Activated CD4-positive, alpha-beta memory T cell treated with anti-CD3 and anti-CD28 coated beads, Interleukin-2, amount 10 ng/mL, durations not matched to agents 7 days and 5 days (primary cell): ENCODE results near the gene TRIM42. TPM values are rescaled to one million over a fixed set of nuclear protein-coding genes. Genes with fewer than 3 reads are reported as not detected.

Source experiments
- CTCF ChIA-PET: fragments of 350-600 bp; sonication (Branson Sonifier 250); formaldehyde crosslinking; loops from one replicate; lab custom pipeline; 2021; ENCODE audit warnings: antibody characterized with exemption, inconsistent platforms; lab: Charles Lee
- POLR2A ChIA-PET: fragments of 350-600 bp; sonication (Branson Sonifier 250); formaldehyde crosslinking; loops from one replicate; lab custom pipeline; 2021; ENCODE audit warnings: antibody characterized with exemption; lab: Charles Lee
- DNase-seq: peaks from one replicate; pipeline ENCODE4 v3.0.0-alpha.2; 2020
- H3K27ac Mint-ChIP-seq: one replicate; pipeline ENCODE4 v1.8.0; 2021; ENCODE audit warnings: mild to moderate bottlenecking, mixed read lengths
- H3K27me3 Mint-ChIP-seq: one replicate; pipeline ENCODE4 v1.8.0; 2021; ENCODE audit warnings: mixed read lengths
- H3K36me3 Mint-ChIP-seq: one replicate; pipeline ENCODE4 v1.8.0; 2021; ENCODE audit warnings: low read depth, mixed read lengths
- H3K4me1 Mint-ChIP-seq: one replicate; pipeline ENCODE4 v1.8.0; 2021; ENCODE audit warnings: mixed read lengths
- H3K4me3 Mint-ChIP-seq: one replicate; pipeline ENCODE4 v1.8.0; 2021; ENCODE audit warnings: mild to moderate bottlenecking, mixed read lengths
- H3K9me3 Mint-ChIP-seq: one replicate; pipeline ENCODE4 v1.8.0; 2021; ENCODE audit warnings: mixed read lengths
- total RNA-seq, 2 experiments: library from RNA; stranded (reverse); gene quantifications; one replicate each; pipeline ENCODE4 v1.2.3, GENCODE V29; 2021

The TRIM42 gene
- not detected for total RNA-seq

DNA sequence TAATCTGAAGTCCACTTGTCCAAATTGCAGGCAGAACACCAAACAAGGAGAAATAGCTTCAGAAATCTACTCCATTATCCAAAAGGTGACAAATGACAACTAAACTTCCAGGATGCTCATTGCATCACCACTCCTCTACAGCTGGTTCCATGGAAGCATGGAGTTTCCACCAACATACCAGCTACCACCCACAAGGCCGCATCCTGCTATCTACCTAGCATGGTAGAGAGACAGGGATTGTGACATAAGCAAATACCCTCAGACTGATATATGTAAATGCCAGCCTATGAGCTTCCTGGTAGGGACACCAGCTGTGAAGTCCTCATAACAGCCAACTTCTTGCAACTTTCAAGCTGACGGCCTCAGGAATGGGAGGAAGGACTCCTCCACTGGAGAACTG, at the start of gene TRIM42:
Gene TRIM42, plus strand, starts transcription at position 301 of the 400 bp plus-strand sequence. CDS start 166 bp downstream, outside the sequence.
- H3K27me3 Mint-ChIP-seq = no peaks in the 10 kb centered on the region
- no peaks in the 10 kb centered on the region for H3K36me3 Mint-ChIP-seq
- peaks cover under 1% of the 10 kb centered on the region for H3K9me3 Mint-ChIP-seq
- H3K27ac Mint-ChIP-seq = no peak within 1 kb of the TSS
- POLR2A ChIA-PET = no interaction called here
- CTCF ChIA-PET = no interaction called here
- H3K4me3 Mint-ChIP-seq = no peak within 1 kb of the TSS
- no peaks in the 10 kb centered on the region for H3K4me1 Mint-ChIP-seq
- DNase-seq = no peak

DNA sequence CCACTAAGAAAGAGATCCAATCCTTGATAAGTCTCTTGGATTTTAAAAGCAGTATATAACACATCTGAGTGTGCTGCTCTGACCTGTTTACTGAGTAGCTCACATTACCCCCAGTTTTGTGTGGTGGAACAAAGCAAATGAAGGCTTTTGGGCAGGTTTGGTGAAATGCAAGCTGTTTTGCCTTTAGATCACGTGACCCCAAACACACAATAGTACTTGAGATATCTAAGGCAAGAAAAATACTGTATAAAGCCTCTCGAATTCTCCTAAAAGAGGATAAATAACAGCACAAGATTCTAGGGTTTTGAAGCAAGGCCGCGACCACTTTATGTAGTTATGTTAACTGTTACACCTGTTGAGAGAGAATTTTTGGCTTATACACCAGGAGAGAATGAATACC, 49.3 kb upstream of the TRIM42 start:
- no peaks in the 10 kb centered on the region for H3K36me3 Mint-ChIP-seq
- H3K4me1 Mint-ChIP-seq = no peaks in the 10 kb centered on the region
- H3K27ac Mint-ChIP-seq = no peak overlapping the region
- H3K9me3 Mint-ChIP-seq = no peaks in the 10 kb centered on the region
- DNase-seq = no peak
- no peaks in the 10 kb centered on the region for H3K27me3 Mint-ChIP-seq
- H3K4me3 Mint-ChIP-seq = no peak overlapping the region
- ChIA-PET CTCF (no interaction called here), POLR2A (no interaction called here)

DNA sequence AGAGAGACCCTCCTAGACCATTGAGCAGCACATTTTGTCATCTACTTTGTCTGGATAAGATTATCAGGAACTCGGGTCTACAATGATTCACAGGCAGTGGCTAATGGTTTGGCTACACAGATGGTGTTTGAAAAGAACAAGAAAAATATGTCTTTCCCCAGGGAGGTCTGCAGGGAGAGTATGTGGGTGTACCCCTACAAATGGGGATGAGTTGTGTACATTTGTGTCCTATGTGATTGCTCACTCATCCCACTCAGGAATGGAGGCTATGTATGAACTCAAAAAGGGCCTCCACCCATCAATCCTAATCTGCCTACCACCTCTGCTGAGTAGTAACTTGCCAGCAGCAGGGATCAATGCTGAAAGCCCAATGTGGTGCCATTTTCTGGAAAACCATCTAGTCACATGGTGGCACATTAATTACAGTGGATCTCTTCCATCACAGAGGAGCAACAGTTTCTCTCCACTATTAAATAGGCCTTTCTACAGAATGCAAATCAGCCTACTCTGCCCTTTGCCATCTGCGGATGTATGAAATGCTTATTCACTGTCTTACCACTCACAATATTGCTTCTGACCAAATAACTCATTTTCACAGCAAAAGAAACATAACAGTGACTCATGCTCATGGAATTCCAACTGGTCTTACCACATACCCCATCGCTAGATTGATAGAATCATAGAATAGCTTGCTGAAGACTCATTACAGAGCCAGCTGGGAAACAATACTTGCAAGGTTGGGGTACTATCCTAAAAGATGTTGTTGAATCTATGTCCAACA, 48.3 kb upstream of the TRIM42 start:
- Mint-ChIP-seq H3K4me1 (no peaks in the 10 kb centered on the region), H3K4me3 (no peak overlapping the region), H3K36me3 (no peaks in the 10 kb centered on the region), H3K27ac (no peak overlapping the region), H3K9me3 (no peaks in the 10 kb centered on the region), H3K27me3 (no peaks in the 10 kb centered on the region)
- ChIA-PET CTCF (no interaction called here), POLR2A (no interaction called here)
- DNase-seq = no peak

DNA sequence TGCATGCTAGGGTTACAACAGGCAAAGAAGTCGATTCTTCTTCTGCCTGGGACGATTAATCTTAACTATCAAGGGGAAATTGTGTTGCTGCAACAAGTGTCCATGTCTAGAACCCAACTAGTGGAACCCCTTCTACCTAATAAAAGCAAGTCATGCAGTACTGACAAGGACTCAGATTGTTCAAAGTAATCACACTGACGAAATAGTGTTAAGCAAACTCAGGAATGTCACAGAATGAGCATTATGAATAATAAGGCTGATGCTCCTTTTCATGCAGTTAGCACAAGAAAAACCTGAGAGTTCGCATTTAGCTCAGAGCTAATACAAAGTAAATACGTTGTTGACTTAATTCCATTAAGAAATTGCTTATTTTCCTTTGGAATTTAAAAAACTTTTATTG, 47.5 kb upstream of the TRIM42 start:
- no peak for DNase-seq
- no peaks in the 10 kb centered on the region for H3K36me3 Mint-ChIP-seq
- no peak overlapping the region for H3K27ac Mint-ChIP-seq
- ChIA-PET CTCF (no interaction called here), POLR2A (no interaction called here)
- no peaks in the 10 kb centered on the region for H3K4me1 Mint-ChIP-seq
- no peak overlapping the region for H3K4me3 Mint-ChIP-seq
- H3K27me3 Mint-ChIP-seq = no peaks in the 10 kb centered on the region
- no peaks in the 10 kb centered on the region for H3K9me3 Mint-ChIP-seq

DNA sequence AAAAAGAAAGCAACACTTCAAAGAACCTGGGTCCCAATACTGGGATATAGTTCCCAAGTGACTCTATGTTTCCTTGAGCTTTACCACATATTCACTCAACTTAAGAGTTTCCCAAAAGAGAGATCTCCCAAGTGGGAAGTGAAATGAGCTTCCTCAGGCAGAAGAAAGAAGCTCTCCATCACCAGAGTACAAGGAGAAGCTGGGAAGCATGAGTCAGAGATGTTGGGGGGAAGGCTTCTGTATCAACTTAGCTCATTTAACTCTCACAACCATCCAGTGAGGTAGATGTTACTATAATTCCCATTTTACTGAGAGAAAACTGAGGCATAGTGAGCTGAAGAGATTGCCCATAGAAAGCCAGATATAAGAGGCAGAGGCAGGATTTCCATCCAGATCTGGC, 47.0 kb upstream of the TRIM42 start:
- CTCF ChIA-PET = no interaction called here
- H3K4me1 Mint-ChIP-seq = no peaks in the 10 kb centered on the region
- no peaks in the 10 kb centered on the region for H3K9me3 Mint-ChIP-seq
- no peaks in the 10 kb centered on the region for H3K36me3 Mint-ChIP-seq
- POLR2A ChIA-PET = no interaction called here
- no peak overlapping the region for H3K27ac Mint-ChIP-seq
- H3K4me3 Mint-ChIP-seq = no peak overlapping the region
- no peaks in the 10 kb centered on the region for H3K27me3 Mint-ChIP-seq
- no peak for DNase-seq

DNA sequence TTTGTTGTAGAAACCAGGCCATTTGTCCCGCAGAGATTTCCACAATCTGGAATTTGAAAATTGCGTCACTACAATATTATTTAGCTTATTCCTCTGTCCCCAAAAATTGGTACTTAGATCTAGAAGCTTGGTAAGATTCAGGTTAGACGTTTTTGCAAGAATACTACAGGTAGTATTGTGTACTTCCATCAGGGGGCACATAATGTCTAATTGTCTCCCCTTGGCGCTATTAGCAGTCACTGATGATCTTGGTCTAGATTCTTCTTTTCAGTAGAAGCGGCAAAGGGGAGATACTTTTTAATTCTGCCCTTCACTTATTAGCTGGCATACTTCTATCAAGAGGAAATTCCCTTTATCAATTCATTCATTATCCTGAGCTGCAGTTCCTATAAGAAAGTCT, 42.6 kb upstream of the TRIM42 start:
- Mint-ChIP-seq H3K9me3 (no peaks in the 10 kb centered on the region), H3K27me3 (no peaks in the 10 kb centered on the region), H3K27ac (no peak overlapping the region), H3K36me3 (no peaks in the 10 kb centered on the region), H3K4me3 (no peak overlapping the region), H3K4me1 (no peaks in the 10 kb centered on the region)
- ChIA-PET CTCF (no interaction called here), POLR2A (no interaction called here)
- no peak for DNase-seq

DNA sequence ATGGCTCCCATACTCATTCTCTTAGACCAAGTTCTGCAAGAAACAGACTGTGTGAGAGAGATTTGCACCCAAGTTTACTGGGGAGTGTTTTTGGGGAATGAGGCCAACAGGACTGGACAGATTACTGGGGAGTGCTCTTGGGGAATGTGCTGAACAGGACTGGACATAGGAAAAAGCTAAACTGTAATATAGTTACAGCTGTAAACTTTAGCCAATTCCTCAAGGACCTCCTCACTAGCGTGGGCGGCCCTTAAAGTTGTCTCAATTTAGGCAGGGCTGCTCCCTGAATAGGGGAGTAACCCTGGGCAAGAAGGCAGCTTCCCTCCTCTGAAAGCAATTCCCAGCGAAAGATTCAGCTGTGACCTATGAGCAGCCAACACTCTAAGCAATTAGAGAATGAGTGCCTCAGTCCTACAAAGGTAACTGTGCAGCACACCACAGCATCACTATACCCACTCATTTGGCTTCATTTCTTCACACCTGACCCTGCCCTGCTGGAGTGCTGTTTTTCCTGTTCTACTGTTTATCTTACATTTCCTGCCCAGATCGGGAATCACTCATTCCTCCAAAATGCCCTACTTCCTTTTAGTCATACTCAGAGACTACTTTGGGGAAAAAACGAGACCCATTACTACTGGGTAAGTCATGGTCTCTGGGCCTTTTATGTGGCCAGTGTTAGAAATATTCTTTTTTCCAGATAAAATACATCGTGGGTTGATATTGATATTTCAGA, 41.3 kb upstream of the TRIM42 start:
- H3K9me3 Mint-ChIP-seq = no peaks in the 10 kb centered on the region
- no peaks in the 10 kb centered on the region for H3K36me3 Mint-ChIP-seq
- CTCF ChIA-PET = no interaction called here
- POLR2A ChIA-PET = no interaction called here
- H3K27ac Mint-ChIP-seq = no peak overlapping the region
- no peak overlapping the region for H3K4me3 Mint-ChIP-seq
- no peaks in the 10 kb centered on the region for H3K4me1 Mint-ChIP-seq
- H3K27me3 Mint-ChIP-seq = no peaks in the 10 kb centered on the region
- no peak for DNase-seq

DNA sequence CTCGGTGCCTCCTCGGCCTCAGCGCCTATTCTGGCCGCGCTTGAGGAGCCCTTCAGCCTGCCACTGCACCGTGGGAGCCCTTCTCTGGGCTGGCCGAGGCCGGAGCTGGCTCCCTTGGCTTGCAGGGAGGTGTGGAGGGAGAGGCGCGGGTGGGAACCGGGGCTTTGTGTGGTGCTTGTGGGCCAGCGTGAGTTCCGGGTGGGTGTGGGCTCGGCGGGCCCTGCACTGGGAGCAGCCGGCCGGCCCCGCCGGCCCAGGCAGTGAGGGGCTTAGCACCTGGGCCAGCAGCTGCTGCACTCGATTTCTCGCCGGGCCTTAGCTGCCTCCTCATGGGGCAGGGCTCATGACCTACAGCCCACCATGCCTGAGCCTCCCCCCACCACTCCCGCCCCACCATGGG, 26.6 kb upstream of the TRIM42 start:
- Mint-ChIP-seq H3K4me3 (no peak overlapping the region), H3K27ac (no peak overlapping the region), H3K4me1 (no peaks in the 10 kb centered on the region), H3K9me3 (peaks cover 12% of the 10 kb centered on the region), H3K27me3 (no peaks in the 10 kb centered on the region), H3K36me3 (no peaks in the 10 kb centered on the region)
- no peak for DNase-seq
- ChIA-PET CTCF (no interaction called here), POLR2A (no interaction called here)

DNA sequence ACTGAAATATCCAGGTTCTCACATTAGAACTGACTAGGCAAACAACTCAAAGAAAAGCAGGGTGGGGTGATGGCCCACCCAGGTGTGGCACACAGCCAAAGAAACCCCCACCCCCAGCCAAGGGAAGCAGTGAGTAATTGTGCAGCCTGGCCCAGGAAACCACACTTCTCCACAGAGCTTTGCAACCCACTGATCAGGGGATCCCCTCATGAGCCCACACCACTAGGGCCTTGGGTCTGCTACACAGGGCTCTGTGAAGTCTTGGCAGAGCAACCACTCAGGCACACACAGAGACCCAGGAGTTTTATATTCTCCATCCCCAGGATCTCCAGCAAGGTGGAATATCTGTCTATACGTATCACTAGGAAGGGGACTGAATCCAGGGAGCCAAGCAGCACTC, 22.2 kb upstream of the TRIM42 start:
- Mint-ChIP-seq H3K27ac (no peak overlapping the region), H3K4me3 (no peak overlapping the region), H3K4me1 (no peaks in the 10 kb centered on the region), H3K9me3 (peaks cover 10% of the 10 kb centered on the region), H3K36me3 (no peaks in the 10 kb centered on the region), H3K27me3 (no peaks in the 10 kb centered on the region)
- ChIA-PET CTCF (no interaction called here), POLR2A (no interaction called here)
- DNase-seq = no peak

DNA sequence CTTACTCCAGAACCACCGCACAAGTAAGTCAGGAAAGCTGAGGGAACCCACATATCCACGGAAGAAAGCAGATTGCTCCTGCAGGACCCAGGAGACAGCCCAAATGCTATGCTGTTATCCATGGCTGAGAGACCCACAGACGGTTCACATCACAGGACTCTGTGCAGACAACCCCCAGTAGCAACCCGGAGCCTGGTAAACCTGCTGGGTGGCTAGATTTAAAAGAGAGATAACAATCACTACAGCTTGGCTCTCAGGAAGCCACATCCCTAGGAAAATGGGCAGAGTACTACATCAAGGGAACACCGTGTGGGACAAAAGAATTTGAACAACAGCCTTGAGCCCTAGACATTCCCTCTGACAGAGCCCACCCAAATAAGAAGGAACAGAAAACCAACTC, 13.8 kb upstream of the TRIM42 start:
- Mint-ChIP-seq H3K4me1 (no peaks in the 10 kb centered on the region), H3K9me3 (no peaks in the 10 kb centered on the region), H3K36me3 (no peaks in the 10 kb centered on the region), H3K27ac (no peak overlapping the region), H3K27me3 (no peaks in the 10 kb centered on the region), H3K4me3 (no peak overlapping the region)
- DNase-seq = no peak
- POLR2A ChIA-PET = no interaction called here
- CTCF ChIA-PET = no interaction called here

DNA sequence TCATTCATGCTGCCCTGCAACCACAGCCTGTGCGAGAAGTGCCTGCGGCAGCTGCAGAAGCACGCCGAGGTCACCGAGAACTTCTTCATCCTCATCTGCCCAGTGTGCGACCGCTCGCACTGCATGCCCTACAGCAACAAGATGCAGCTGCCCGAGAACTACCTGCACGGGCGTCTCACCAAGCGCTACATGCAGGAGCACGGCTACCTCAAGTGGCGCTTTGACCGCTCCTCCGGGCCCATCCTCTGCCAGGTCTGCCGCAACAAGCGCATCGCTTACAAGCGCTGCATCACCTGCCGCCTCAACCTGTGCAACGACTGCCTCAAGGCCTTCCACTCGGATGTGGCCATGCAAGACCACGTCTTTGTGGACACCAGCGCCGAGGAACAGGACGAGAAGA, 4.7 kb downstream of the TRIM42 start:
- no peak overlapping the region for H3K27ac Mint-ChIP-seq
- H3K36me3 Mint-ChIP-seq = no peaks in the 10 kb centered on the region
- H3K4me3 Mint-ChIP-seq = no peak overlapping the region
- POLR2A ChIA-PET = no interaction called here
- no peaks in the 10 kb centered on the region for H3K4me1 Mint-ChIP-seq
- no peaks in the 10 kb centered on the region for H3K27me3 Mint-ChIP-seq
- CTCF ChIA-PET = no interaction called here
- peaks cover under 1% of the 10 kb centered on the region for H3K9me3 Mint-ChIP-seq
- DNase-seq = no peak

DNA sequence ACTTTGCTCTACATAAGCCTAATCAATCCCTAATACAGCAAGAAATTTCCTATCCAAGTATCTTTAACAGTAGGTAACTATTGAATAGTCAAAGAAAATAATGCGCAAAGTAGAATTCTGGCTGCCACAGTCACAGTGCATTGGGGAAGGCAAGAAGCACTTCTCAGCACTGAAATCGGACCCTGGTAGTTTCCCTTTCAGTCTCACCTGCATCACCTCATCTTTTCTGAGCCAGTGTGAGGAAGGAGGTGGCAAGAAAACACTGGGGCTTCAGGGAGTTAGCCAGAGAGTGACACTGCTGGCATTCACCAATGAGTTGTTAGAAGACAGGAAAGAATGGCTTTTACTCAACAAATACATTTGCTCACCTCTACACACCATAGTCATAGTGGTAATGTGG, 8.3 kb downstream of the TRIM42 start:
- ChIA-PET CTCF (no interaction called here), POLR2A (no interaction called here)
- Mint-ChIP-seq H3K4me1 (no peaks in the 10 kb centered on the region), H3K36me3 (no peaks in the 10 kb centered on the region), H3K9me3 (peaks cover 2% of the 10 kb centered on the region), H3K27me3 (no peaks in the 10 kb centered on the region), H3K27ac (no peak overlapping the region), H3K4me3 (no peak overlapping the region)
- no peak for DNase-seq

DNA sequence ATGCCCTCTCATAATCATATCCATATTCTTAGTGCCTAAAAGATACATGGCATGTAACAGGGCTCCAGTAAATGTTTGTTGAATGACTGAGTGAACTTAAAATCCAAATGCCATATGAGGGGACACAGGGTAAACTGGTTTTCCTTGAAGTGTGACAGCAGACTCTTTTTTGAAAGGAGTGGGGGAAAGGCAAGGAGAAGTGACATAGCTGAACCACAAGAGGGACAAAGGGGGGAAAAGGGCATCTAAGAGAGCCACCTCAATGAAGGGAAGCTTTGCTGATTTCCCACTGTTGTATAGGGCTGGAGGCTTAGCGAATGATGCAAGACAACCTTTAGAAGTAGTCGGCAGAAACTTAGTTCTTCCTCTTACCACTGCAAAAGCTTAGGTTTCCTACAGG, 9.1 kb downstream of the TRIM42 start:
- Mint-ChIP-seq H3K4me3 (no peak overlapping the region), H3K27me3 (no peaks in the 10 kb centered on the region), H3K27ac (no peak overlapping the region), H3K4me1 (no peaks in the 10 kb centered on the region), H3K36me3 (no peaks in the 10 kb centered on the region), H3K9me3 (peaks cover 2% of the 10 kb centered on the region)
- DNase-seq = no peak
- POLR2A ChIA-PET = no interaction called here
- CTCF ChIA-PET = no interaction called here
